SH-SY5Y (cell line): ENCODE data around the gene ART3.

Source experiments
- GATA2 ChIP-seq: IDR thresholded peaks from 2 replicates; pipeline ENCODE4 v1.6.1; 2011; ENCODE audit warnings: mild to moderate bottlenecking, low read depth, low read length
- GATA3 ChIP-seq: IDR thresholded peaks from 2 replicates; pipeline ENCODE4 v1.6.1; 2011; ENCODE audit warnings: low read depth, mild to moderate bottlenecking, low read length, moderate library complexity

- TF ChIP-seq GATA2 (no peak), GATA3 (no peak)
Measured at GRCh38 chr4:76029300-76029699, 45.2 kb upstream of the ART3 start.
